HG03520 (cell line): ENCODE results near the gene KIAA1958.
"Not testable (repeated sequence)": the region's sequence is repeated elsewhere in the genome, so short reads cannot be mapped to it uniquely, and the experiment has no call there.

ENCODE experiments used
- ATAC-seq: cut with Tn5 transposase; IDR thresholded peaks from one replicate; pipeline ENCODE4 v1.9.1; 2021; ENCODE audit warnings: mild to moderate bottlenecking, moderate library complexity; ENCODE audit not compliant: unreplicated experiment

The KIAA1958 gene

GRCh38 chr9:112647596-112647995 is 161.0 kb downstream of the KIAA1958 start:
- ATAC-seq = no peak

GRCh38 chr9:112648624-112649023 is 162.0 kb downstream of the KIAA1958 start:
- no peak for ATAC-seq

GRCh38 chr9:112654282-112654681 is 167.7 kb downstream of the KIAA1958 start:
- no peak for ATAC-seq

GRCh38 chr9:112655668-112656067 is 169.0 kb downstream of the KIAA1958 start:
- no peak for ATAC-seq

- no peak for ATAC-seq
These were observed 173.3 kb downstream of the KIAA1958 start for GRCh38 chr9:112659906-112660305.

- no peak for ATAC-seq
These were observed 177.1 kb downstream of the KIAA1958 start for GRCh38 chr9:112663681-112664080.

GRCh38 chr9:112664531-112664930 is 177.9 kb downstream of the KIAA1958 start:
- ATAC-seq = no peak

- no peak for ATAC-seq
These were observed 178.7 kb downstream of the KIAA1958 start for GRCh38 chr9:112665347-112665746.

GRCh38 chr9:112669326-112669725 is 182.7 kb downstream of the KIAA1958 start:
- no peak for ATAC-seq

GRCh38 chr9:112670991-112671625 is 184.5 kb downstream of the KIAA1958 start:
- ATAC-seq = no peak

GRCh38 chr9:112673221-112673620 is 186.6 kb downstream of the KIAA1958 start:
- not testable (repeated sequence) for ATAC-seq

- ATAC-seq = no peak
These were observed 190.4 kb downstream of the KIAA1958 start for GRCh38 chr9:112677040-112677439.

GRCh38 chr9:112680731-112681402 is 194.2 kb downstream of the KIAA1958 start:
- ATAC-seq = no peak

GRCh38 chr9:112689161-112689740 is 202.6 kb downstream of the KIAA1958 start:
- no peak for ATAC-seq

- ATAC-seq = no peak
These were observed 208.3 kb downstream of the KIAA1958 start for GRCh38 chr9:112694706-112695555.

- ATAC-seq = no peak
These were observed 209.8 kb downstream of the KIAA1958 start for GRCh38 chr9:112696461-112696860.

GRCh38 chr9:112699230-112699629 is 212.6 kb downstream of the KIAA1958 start:
- peak; percentile 69 for ATAC-seq

GRCh38 chr9:112700085-112700484 is 213.5 kb downstream of the KIAA1958 start:
- ATAC-seq = no peak

- ATAC-seq = no peak
These were observed 216.7 kb downstream of the KIAA1958 start for GRCh38 chr9:112703304-112703703.

GRCh38 chr9:112705768-112706427 is 219.3 kb downstream of the KIAA1958 start:
- no peak for ATAC-seq
